Measurements from ENCODE around the gene MST1. TPM values are rescaled to one million over a fixed set of nuclear protein-coding genes. Genes with fewer than 3 reads are reported as not detected.
A peak's percentile ranks its signal among the peaks of the same experiment; 100 is the strongest.

MST1 gene
- total RNA-seq, 1 donor from 2014 or later = 3.7 TPM

- peak; percentile 37 for DNase-seq
Observed at GRCh38 chr3:49717959-49718857, 28.9 kb upstream of the MST1 start.

DNA sequence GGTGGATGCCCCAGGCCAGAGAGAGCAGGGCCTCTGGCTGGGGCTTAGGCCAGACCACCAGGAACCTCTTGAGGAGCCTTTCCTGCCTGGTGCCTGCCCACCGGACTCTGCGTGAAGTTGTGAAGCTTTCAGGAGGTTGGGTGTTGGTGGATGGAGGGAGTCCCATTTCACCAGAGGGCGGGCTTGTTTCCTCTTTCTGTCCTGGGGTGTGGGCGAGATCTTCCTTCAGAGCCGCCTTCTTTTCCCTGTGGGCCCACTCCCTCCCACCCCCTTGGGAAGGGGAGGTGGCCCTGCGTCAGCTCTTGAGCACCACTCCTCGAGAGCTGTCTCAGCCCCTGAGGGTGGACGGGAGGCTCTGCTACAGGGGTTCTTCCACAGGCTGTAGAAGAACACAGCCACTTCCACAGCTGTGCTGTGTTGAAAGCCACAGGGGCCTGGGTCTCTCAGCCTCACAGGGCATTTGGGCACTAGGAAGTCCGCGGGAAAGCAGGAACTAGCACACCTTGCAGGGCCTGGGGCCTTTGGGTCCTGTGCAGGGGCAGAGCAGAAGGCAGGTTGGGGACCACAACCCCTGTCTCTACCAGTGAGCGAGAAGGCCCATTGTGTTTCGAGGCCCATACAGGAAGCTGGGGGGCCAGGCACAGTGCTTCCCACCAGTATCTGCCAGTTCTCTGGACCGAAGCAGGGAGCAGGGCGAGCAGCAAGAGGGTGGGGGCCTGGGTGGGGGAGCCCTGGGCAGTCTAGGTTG is 28.1 kb upstream of the MST1 start:
- DNase-seq = no peak

- DNase-seq = no peak
Observed at GRCh38 chr3:49716691-49717210, 27.5 kb upstream of the MST1 start.

DNA sequence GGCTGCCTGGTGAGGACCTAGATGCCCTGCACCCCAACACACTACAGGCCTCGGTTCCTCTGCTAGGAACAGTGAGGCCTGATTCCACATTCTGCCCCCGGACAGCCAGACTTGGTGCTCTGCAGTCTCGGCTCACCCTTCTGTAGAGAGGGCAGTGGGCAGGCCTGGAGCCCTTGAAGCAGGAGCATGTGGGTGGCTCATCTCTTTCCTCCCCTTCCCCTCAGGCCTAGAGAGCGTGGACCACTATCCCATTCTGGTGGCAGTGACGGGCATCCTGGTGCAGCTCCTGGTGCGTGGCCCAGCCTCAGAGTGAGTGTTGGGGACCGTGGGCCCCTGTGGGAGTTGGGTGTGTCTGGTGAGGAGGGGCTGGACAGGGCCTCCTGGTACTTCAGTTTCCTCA is 26.9 kb upstream of the MST1 start:
- DNase-seq = no peak

- DNase-seq = no peak
Observed at GRCh38 chr3:49715611-49716121, 26.4 kb upstream of the MST1 start.

- no peak for DNase-seq
Observed at GRCh38 chr3:49714728-49715550, 25.7 kb upstream of the MST1 start.

DNA sequence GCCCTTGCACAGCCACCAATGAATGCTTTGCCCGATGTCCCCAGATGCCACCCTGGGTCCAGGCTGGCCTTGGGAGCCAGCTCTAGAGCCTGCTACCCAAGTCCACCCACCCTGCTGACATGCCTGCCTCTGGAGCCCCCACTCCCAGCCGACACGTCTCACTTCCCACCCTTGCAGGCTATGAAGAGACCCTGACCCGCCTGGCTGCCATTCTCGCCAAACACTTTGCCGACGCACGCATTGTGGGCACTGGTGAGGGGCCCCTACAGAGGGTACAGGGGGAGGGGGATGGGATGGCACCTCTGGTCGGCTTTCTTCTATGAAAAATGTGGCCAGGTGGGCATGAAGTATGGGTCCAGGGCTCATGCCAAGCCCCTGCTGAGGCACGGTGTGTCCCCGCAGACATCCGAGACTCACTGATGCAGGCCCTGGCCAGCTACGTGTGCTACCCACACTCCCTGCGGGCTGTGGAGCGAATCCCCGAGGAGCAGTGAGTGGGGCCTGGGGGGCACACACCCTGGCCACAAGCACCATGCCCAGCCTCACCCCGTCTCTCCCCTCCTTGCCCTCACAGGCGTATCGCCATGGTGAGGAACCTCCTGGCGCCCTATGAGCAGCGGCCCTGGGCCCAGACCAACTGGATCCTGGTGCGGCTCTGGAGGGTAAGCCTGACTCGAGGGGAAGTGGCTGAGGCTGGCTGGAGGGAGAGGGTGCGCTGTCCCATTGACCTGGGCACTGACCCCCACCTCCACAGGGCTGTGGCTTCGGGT is 24.2 kb upstream of the MST1 start:
- no peak for DNase-seq

GRCh38 chr3:49712631-49713317 is 23.5 kb upstream of the MST1 start:
- DNase-seq = no peak

DNA sequence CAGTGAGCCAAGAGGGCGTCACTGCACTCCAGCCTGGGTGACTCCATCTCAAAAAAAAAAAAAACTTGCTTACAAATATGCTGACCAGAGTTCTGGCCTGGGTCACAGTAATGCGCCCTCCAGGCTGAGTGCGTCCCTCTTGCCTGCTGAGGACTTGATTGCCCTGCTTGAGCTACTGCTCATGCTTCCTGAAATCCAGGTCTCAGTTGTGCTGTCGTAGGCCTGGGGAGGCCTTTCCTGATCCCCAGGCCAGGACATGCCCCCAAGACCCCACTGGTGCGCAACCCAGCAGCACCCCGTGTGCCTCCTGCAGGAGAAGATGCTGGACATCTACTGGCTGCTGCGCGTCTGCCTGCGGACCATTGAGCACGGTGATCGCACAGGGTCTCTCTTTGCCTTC is 22.9 kb upstream of the MST1 start:
- DNase-seq = no peak

- DNase-seq = no peak
Observed at GRCh38 chr3:49711489-49711888, 22.2 kb upstream of the MST1 start.

DNA sequence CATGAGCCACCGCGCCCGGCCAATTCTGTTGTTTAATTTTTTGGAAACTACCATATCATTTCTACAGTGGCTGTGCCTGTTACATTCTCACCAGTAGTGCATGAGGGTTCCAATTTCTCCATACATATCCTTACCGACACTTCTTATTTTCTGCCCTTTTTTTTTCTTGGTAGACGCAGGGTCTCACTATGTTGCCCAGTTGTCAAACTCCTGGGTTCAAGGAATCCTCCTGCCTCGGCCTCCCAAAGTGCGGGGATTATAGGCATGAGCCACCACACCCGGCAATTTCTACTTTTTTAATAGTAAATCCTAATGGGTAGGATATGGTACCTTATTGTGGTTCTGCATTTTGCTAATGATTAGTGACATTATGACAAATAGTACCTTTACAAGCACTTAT is 20.6 kb upstream of the MST1 start:
- no peak for DNase-seq

- no peak for DNase-seq
Observed at GRCh38 chr3:49707113-49707480, 17.8 kb upstream of the MST1 start.

DNA sequence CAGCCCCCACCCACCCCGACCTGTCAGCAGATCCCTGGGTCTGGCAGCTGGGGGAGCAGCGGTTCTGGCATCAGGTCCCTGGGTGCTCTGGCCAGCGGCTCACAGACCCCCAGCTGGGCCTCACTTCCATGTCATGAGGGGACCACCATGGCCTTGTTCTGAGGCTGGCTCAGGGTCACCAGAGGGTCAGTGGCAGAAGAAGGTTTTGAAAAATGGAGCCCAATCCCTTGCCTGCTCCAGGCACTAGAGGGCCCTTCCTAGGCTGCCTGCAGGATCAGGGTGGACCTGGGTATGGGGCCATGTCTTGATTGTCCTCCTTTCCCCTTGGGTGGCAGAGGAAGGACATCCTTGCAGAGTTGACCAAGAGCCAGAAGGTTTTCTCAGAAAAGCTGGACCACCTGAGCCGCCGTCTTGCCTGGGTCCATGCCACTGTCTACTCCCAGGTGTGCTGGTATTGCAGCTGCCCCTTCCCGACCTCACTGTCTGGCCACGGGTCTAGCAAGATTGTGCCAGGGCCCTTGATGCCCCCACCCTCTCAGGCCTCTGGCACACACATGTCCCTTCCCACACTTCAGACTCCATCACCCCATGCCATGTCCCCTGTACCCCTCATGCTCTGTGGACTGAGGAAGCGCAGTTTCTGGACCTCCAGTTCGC is 17.3 kb upstream of the MST1 start:
- DNase-seq = no peak

DNA sequence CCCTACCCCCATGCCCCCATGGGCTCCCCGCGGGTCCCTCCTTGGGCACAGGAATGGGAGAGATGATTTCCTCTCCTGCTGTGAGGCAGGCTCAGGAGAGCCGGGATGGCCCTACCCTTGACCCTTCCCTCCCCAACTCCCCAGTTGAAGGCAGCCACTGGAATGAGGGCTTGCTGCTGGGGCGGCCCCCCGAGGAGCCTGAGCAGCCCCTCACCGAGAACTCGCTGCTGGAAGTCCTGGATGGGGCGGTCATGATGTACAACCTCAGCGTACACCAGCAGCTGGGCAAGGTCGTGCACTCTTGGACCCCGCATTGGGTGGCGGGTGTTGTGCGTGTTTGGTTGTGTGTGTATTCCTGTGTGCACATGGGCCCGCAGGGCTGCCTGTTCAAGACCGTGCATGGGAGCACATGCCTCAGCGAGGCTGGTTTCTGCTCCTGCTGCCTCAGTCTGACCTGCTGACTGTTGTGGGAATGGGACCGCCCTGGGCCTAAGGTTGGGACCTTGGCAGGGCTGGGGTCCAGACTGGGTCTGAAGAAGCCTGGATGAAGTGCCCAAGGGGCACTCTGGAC is 16.2 kb upstream of the MST1 start:
- DNase-seq = no peak

DNA sequence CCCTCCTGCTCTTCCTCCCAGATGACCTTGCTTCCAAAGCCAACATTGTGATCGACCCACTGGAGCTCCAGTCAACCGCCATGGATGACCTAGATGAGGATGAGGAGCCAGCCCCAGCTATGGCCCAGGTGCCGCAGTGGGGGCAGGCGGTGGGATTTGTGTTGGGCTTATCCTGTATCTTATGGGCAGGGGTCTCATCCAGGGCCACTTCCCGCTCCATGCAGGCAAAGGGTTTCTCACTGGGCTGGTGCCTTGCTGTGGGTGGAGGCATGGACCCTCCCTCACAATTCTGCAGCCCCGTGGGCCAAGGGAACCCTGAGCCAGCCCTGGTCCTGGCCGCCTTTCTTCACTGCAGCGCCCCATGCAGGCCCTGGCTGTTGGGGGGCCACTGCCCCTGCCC is 15.4 kb upstream of the MST1 start:
- no peak for DNase-seq

GRCh38 chr3:49703956-49704355 is 14.7 kb upstream of the MST1 start:
- DNase-seq = peak; percentile 37

DNA sequence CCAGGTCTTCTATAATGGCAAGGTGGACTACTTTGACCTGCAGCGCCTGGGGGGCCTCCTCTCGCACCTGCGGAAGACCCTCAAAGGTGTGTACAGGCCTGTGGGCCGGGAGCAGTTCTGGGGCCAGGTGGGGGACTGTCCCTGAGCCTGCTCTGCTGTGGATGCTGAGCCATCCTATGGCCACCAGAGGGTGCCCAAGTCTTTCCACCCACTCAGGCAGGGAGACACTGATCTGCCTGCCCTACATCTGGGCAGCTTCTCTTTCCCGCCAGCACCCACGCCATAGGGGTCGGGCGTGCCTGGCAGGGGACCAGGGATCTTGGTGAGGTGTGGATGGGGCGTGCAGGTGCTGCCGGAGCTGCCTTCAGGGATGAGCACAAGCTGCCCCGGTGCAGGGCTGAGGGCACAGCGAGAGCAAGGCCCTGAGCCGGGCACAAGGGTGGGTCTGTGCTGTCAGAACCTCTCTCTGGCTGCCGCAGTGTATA is 14.2 kb upstream of the MST1 start:
- DNase-seq = peak; percentile 85

GRCh38 chr3:49702672-49703071 is 13.4 kb upstream of the MST1 start:
- DNase-seq = no peak

GRCh38 chr3:49701388-49702077 is 12.3 kb upstream of the MST1 start:
- peak; percentile 52 for DNase-seq
